CD4-positive, CD25-positive, alpha-beta regulatory T cell (primary cell): Measurements from ENCODE around the gene ARHGAP27. TPM values are rescaled to one million over a fixed set of nuclear protein-coding genes. Genes with fewer than 3 reads are reported as not detected.
A peak's percentile ranks its signal among the peaks of the same experiment; 100 is the strongest.

Experiments
- ATAC-seq, 2 donors: fragments of 150-1000 bp; cut with Tn5 transposase; one replicate each; pipeline ENCODE4 v1.10.0; 2021; ENCODE audit warnings: low read depth in 2 of 2, moderate number of reproducible peaks in 2 of 2, moderate library complexity in 1 of 2
- DNase-seq, 3 donors: peaks; one replicate each; pipeline versions ENCODE4 v3.0.0 to v3.0.0-alpha.2; 2012 to 2022; ENCODE audit warnings: mixed read lengths in 1 of 3
- H3K27ac ChIP-seq: one replicate; pipeline ENCODE4 v1.7.0; 2013; ENCODE audit warnings: mild to moderate bottlenecking, low read length; ENCODE audit not compliant: insufficient read depth, poor library complexity, severe bottlenecking
- H3K27me3 ChIP-seq: one replicate; pipeline ENCODE4 v1.7.0; 2013; ENCODE audit warnings: low read length; ENCODE audit not compliant: control insufficient read depth, insufficient read depth
- H3K36me3 ChIP-seq: one replicate; pipeline ENCODE4 v1.7.0; 2013; ENCODE audit warnings: mild to moderate bottlenecking, low read length, moderate library complexity; ENCODE audit not compliant: control insufficient read depth, insufficient read depth
- H3K4me1 ChIP-seq: 2 replicates; pipeline ENCODE4 v1.7.0; 2013; ENCODE audit warnings: mild to moderate bottlenecking, low read length; ENCODE audit not compliant: insufficient read depth, control insufficient read depth, poor library complexity, severe bottlenecking
- H3K4me3 ChIP-seq: one replicate; pipeline ENCODE4 v1.7.0; 2013; ENCODE audit warnings: low read depth, mild to moderate bottlenecking, low read length, moderate library complexity
- H3K9me3 ChIP-seq, 2 experiments: 1 replicate in 1 of 2; 2 replicates in 1 of 2; pipeline ENCODE4 v1.7.0; 2013; ENCODE audit warnings: low read length in 2 of 2, mild to moderate bottlenecking in 1 of 2, moderate library complexity in 1 of 2; ENCODE audit not compliant: control insufficient read depth in 2 of 2
- H3K27ac Mint-ChIP-seq, 3 donors: one replicate each; pipeline ENCODE4 v1.8.0; 2020 to 2022; ENCODE audit warnings: mild to moderate bottlenecking in 3 of 3, mixed read lengths in 3 of 3, moderate library complexity in 2 of 3
- H3K27me3 Mint-ChIP-seq: one replicate; pipeline ENCODE4 v1.8.0; 2022; ENCODE audit warnings: mild to moderate bottlenecking, mixed read lengths
- H3K36me3 Mint-ChIP-seq: one replicate; pipeline ENCODE4 v1.8.0; 2020; ENCODE audit warnings: mixed read lengths
- H3K4me1 Mint-ChIP-seq, 4 donors: one replicate each; pipeline ENCODE4 v1.8.0; 2020 to 2022; ENCODE audit warnings: mixed read lengths in 4 of 4, mild to moderate bottlenecking in 1 of 4
- H3K4me3 Mint-ChIP-seq, 4 donors: one replicate each; pipeline ENCODE4 v1.8.0; 2020 to 2022; ENCODE audit warnings: mild to moderate bottlenecking in 4 of 4, mixed read lengths in 4 of 4, moderate library complexity in 3 of 4
- H3K9me3 Mint-ChIP-seq, 7 donors: one replicate each; pipeline ENCODE4 v1.8.0; 2020 to 2022; ENCODE audit warnings: mixed read lengths in 7 of 7, mild to moderate bottlenecking in 3 of 7, moderate library complexity in 2 of 7
- polyA plus RNA-seq, 4 donors: library from polyadenylated mRNA; unstranded; fragments of 300-500 nt; fragmentation: Illumina TruSeq; gene quantifications; one replicate each; pipeline ENCODE4 v1.2.3, GENCODE V29; 2021
- total RNA-seq: library from RNA; stranded (reverse); gene quantifications from one replicate; pipeline ENCODE4 v1.2.3, GENCODE V29; 2022

Gene ARHGAP27
- total and polyA plus RNA-seq, 5 donors from 2014 or later = 23.9 to 78.5 (median 26.0) TPM

DNA sequence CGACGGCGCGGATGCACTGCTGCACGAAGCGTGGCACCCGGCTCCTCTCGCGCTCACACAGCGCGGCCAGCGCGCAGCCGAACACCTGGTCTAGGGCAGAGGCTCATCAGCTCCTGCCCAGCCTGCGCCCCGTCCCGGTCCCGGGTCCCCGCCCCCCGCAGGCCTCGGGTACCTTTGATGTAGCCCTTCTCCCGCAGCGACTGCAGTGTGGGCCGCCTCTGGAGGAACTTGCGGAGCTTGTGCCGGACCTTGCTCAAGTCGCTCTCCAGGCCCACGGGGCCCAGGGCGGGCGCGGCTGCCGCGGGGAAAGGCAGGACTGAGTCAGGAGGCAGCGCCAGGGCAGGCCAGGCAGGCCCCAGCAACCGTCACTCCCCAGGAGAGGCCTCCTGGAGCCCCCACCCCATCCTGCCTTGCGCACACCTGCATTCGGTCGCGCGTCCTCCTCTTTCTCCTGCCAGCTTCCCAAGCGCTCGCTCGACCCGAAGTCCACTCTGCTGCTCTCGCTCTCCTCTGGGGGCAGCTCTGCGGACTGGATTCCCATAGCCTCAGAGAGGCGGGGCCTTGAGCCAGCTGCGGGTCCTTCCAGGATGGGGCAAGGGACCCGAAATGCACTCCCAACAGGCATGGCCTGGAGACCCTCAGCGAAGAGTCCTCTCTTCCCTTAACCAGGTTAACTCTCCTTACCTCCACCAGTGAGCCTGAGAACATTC, 36.0 kb downstream of the ARHGAP27 start:
- Histone ChIP-seq H3K36me3 (peaks cover 69% of the 10 kb centered on the region), H3K4me3 (no peak overlapping the region), H3K9me3 (no peaks in the 10 kb centered on the region), H3K27ac (no peak overlapping the region), H3K4me1 (no peaks in the 10 kb centered on the region), H3K27me3 (no peaks in the 10 kb centered on the region)
- ATAC-seq = no peak
- DNase-seq = no peak
- Mint-ChIP-seq H3K4me1 (peaks cover 0 to 12% (median under 1%) of the 10 kb centered on the region in 4 donors), H3K27ac (no peak overlapping the region), H3K27me3 (no peaks in the 10 kb centered on the region), H3K9me3 (no peaks in the 10 kb centered on the region), H3K36me3 (peaks cover 27% of the 10 kb centered on the region), H3K4me3 (no peak overlapping the region)

DNA sequence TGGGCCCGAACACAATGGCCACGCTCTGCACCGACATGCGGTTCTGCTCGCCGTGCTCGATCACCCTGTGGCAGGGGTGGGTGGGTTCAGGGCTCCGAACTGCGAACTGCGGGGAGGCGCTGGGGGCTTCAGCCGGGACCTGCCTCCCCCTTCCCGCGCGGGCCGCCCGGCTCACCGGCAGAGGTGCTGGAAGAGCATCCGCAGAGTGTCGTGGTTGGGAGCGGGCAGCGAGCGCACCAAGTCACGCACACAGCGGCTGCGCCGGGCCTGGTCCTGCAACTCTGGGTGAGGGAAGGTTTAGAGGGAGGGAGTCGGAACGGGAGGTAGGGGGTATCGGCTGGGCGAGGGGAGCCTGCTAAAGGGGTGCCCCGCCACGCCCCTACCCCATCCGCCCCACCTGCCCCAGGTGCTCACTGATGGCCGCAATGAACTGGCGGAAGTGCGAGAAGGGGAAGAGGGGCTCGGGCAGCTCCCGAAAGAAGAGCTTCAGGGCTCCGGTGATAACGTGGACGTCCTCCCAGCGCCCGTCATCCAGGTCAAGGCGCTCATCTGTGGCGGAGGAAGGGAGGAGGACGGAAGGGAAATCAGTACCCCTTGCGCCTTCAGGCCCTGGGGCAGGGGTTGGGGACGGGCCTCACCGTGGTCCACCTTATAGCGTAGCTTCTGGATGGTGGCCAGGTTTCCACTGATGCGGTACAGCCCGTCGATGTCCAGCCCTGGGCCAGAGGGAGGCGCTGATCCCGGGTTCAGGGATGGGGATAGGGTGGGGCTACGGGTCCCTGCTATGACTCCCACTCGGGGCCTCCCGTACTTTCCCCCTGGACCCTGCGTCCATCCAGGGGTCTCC, 36.9 kb downstream of the ARHGAP27 start:
- peaks cover 60% of the 10 kb centered on the region for H3K36me3 ChIP-seq
- peaks cover 0 to 9% (median 2%) of the 10 kb centered on the region in 4 donors for H3K4me1 Mint-ChIP-seq
- no peak overlapping the region for H3K27ac Mint-ChIP-seq
- H3K9me3 Mint-ChIP-seq = no peaks in the 10 kb centered on the region
- no peaks in the 10 kb centered on the region for H3K27me3 Mint-ChIP-seq
- no peaks in the 10 kb centered on the region for H3K9me3 ChIP-seq
- no peak overlapping the region for H3K27ac ChIP-seq
- H3K27me3 ChIP-seq = no peaks in the 10 kb centered on the region
- H3K36me3 Mint-ChIP-seq = peaks cover 18% of the 10 kb centered on the region
- DNase-seq (no peak), ATAC-seq (no peak)
- no peaks in the 10 kb centered on the region for H3K4me1 ChIP-seq
- H3K4me3 ChIP-seq = no peak overlapping the region
- H3K4me3 Mint-ChIP-seq = no peak overlapping the region

DNA sequence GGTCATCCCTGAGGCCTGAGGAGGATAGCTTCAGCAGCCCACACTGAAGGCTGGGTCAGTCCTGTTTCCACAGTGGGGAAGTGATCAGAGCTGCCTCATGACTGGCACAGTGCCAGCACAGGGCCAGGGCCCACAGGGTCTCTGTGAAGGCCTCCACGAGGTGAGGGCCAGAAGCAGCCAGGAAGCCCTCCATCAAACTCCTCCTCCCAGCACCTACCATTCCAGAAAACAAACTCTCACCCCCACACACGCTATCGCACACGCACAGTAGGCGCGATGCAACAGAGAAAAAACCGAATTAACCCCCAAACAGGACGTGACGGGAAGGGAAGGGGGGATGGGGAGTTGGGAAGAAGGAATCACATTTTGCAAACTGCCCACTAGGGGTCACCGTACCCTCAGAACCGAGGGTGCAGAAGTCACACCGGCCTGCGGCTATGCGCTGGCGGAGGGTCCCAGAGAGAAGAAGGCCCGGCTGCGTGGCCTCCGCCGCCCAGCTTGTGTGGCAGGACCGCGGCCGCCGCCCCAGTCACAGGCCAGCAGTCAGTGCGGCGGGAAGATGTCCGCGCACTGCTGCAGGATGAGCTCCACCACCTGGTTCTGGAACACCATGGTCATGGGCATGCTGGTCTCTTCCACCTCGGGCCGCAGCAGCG, 37.6 kb downstream of the ARHGAP27 start:
- H3K4me3 Mint-ChIP-seq = no peak overlapping the region
- DNase-seq (peak in 2 of 3 donors; percentile 25 to 55), ATAC-seq (peak in 1 of 2 donors; percentile 45)
- no peaks in the 10 kb centered on the region for H3K27me3 Mint-ChIP-seq
- Histone ChIP-seq H3K36me3 (peaks cover 53% of the 10 kb centered on the region), H3K4me1 (no peaks in the 10 kb centered on the region), H3K27me3 (no peaks in the 10 kb centered on the region), H3K9me3 (no peaks in the 10 kb centered on the region), H3K4me3 (no peak overlapping the region), H3K27ac (no peak overlapping the region)
- H3K36me3 Mint-ChIP-seq = peaks cover 18% of the 10 kb centered on the region
- H3K9me3 Mint-ChIP-seq = no peaks in the 10 kb centered on the region
- H3K27ac Mint-ChIP-seq = peak overlapping the region in 1 of 3 donors; percentile 52
- peaks cover 0 to 4% (median under 1%) of the 10 kb centered on the region in 4 donors for H3K4me1 Mint-ChIP-seq

DNA sequence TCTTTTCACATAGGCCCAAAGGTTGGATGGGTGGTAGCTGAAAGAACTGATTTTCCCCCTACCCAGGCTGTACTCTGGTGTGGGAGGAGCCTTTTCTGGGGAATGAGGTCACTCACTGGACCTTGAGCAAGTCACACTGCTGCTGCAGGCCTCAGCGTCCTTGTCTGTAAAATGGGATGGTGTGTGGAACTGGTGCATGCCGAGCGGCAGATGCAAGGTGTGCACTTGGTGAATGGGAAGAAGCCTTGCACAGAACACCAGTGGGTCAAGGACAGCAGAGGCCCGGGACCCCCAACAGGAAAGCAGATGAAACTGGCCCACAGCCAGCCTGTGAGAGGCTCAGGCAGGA, 38.1 kb downstream of the ARHGAP27 start:
- Mint-ChIP-seq H3K27ac (no peak overlapping the region), H3K36me3 (peaks cover 17% of the 10 kb centered on the region), H3K4me3 (no peak overlapping the region), H3K9me3 (no peaks in the 10 kb centered on the region), H3K27me3 (no peaks in the 10 kb centered on the region), H3K4me1 (peaks cover 0 to 4% (median 0%) of the 10 kb centered on the region in 4 donors)
- Histone ChIP-seq H3K27ac (no peak overlapping the region), H3K4me1 (no peaks in the 10 kb centered on the region), H3K9me3 (no peaks in the 10 kb centered on the region), H3K27me3 (no peaks in the 10 kb centered on the region), H3K4me3 (no peak overlapping the region), H3K36me3 (peaks cover 48% of the 10 kb centered on the region)
- DNase-seq = no peak
- ATAC-seq = no peak

DNA sequence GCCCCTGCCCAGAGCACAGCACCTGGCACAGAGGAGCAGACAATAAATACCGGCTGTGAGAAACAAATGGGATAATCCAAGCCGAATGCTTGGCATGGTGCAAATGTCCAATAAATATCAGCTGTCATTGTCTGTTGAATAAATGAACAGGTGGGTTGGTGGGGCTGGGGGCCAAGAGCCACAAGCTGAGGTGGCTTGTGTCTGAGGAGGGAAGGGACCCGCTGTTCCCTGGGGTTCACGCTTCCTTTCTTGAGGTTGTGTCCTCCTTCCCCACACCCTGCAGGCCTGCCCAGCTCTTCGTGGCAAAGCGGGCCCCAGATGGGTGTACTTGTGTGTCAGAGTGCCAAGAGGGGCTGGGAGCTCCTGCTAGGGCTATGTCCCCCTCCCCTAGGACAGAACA, 38.6 kb downstream of the ARHGAP27 start:
- H3K4me1 ChIP-seq = no peaks in the 10 kb centered on the region
- Mint-ChIP-seq H3K4me1 (peaks cover 0 to 4% (median 0%) of the 10 kb centered on the region in 4 donors), H3K9me3 (no peaks in the 10 kb centered on the region), H3K27ac (no peak overlapping the region), H3K36me3 (peaks cover 13% of the 10 kb centered on the region), H3K27me3 (no peaks in the 10 kb centered on the region), H3K4me3 (no peak overlapping the region)
- no peak overlapping the region for H3K4me3 ChIP-seq
- no peaks in the 10 kb centered on the region for H3K27me3 ChIP-seq
- ATAC-seq (no peak), DNase-seq (no peak)
- no peak overlapping the region for H3K27ac ChIP-seq
- no peaks in the 10 kb centered on the region for H3K9me3 ChIP-seq
- H3K36me3 ChIP-seq = peaks cover 44% of the 10 kb centered on the region

DNA sequence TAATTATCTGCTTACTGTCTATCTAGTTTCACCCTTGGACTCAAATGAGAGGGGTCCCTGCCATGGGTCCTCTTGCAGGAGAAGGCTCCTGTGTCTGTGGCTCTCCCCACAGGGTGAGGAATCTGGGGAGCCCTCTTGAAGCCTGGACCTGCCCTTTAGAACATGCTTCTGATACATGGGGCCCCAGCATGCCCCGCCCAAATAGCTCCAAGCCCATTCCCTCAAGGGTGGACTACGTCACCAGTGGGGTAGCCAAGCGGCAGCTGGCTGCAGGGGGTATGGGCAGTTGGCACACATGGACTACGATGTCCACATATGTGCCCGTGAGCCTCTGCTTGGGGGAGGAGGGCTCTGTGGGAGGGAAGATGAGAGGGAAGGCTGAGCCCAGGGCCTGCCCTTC, 39.3 kb downstream of the ARHGAP27 start:
- H3K4me3 ChIP-seq = no peak overlapping the region
- H3K27me3 ChIP-seq = no peaks in the 10 kb centered on the region
- H3K9me3 ChIP-seq = no peaks in the 10 kb centered on the region
- peaks cover 0 to 8% (median 3%) of the 10 kb centered on the region in 4 donors for H3K4me1 Mint-ChIP-seq
- H3K27me3 Mint-ChIP-seq = no peaks in the 10 kb centered on the region
- H3K27ac Mint-ChIP-seq = peak overlapping the region in 2 of 3 donors; percentile 15 to 31
- H3K27ac ChIP-seq = no peak overlapping the region
- H3K36me3 Mint-ChIP-seq = peaks cover 9% of the 10 kb centered on the region
- H3K9me3 Mint-ChIP-seq = peaks cover 0 to 3% (median 0%) of the 10 kb centered on the region in 7 donors
- H3K36me3 ChIP-seq = peaks cover 39% of the 10 kb centered on the region
- ATAC-seq = no peak
- DNase-seq = no peak
- no peak overlapping the region for H3K4me3 Mint-ChIP-seq
- H3K4me1 ChIP-seq = no peaks in the 10 kb centered on the region

DNA sequence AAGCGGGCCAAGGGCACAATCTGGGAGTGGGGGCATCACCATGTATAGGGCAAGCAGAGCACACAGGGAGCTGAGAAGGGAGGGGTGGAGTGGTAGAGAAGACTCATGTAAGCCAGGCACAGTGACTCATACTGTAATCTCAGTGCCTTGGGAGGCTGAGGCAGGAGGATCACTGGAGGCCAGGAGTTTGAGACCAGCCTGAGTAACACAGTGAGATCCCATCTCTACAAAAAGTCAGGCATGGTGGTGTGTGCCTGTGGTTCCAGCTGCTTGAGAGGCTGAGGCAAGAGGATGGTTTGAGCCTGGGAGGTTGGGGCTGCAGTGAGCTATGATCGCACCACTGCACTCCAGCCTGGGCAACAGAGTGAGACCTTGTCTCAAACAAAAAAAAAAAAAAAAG, 40.8 kb downstream of the ARHGAP27 start:
- DNase-seq (no peak), ATAC-seq (no peak)
- H3K4me1 ChIP-seq = no peaks in the 10 kb centered on the region
- peaks cover 4% of the 10 kb centered on the region for H3K27me3 ChIP-seq
- H3K9me3 ChIP-seq = no peaks in the 10 kb centered on the region
- no peak overlapping the region for H3K4me3 ChIP-seq
- Mint-ChIP-seq H3K27me3 (peaks cover 5% of the 10 kb centered on the region), H3K27ac (no peak overlapping the region), H3K4me3 (no peak overlapping the region), H3K4me1 (peaks cover 0 to 12% (median 6%) of the 10 kb centered on the region in 4 donors), H3K36me3 (peaks cover 1% of the 10 kb centered on the region), H3K9me3 (peaks cover 0 to 3% (median 0%) of the 10 kb centered on the region in 7 donors)
- peaks cover 24% of the 10 kb centered on the region for H3K36me3 ChIP-seq
- H3K27ac ChIP-seq = no peak overlapping the region
